Parathyroid adenoma (tissue), 2 donors: ENCODE data around the gene C17orf113.

Experiments
- H2AFZ ChIP-seq: fragments of 300-600 bp; sonication (generic); one replicate; pipeline ENCODE4 v1.7.0; 2017; ENCODE audit warnings: antibody characterized with exemption, mild to moderate bottlenecking
- H3K27ac ChIP-seq: fragments of 300-600 bp; sonication (generic); one replicate; pipeline ENCODE4 v1.7.0; 2017
- H3K27me3 ChIP-seq: fragments of 300-600 bp; sonication (generic); one replicate; pipeline ENCODE4 v1.7.0; 2017; ENCODE audit warnings: low read length; ENCODE audit not compliant: control insufficient read depth, insufficient read depth
- H3K36me3 ChIP-seq: fragments of 300-600 bp; sonication (generic); one replicate; pipeline ENCODE4 v1.7.0; 2017; ENCODE audit warnings: low read length; ENCODE audit not compliant: control insufficient read depth, insufficient read depth
- H3K4me1 ChIP-seq: fragments of 300-600 bp; sonication (generic); one replicate; pipeline ENCODE4 v1.7.0; 2017; ENCODE audit warnings: control low read depth
- H3K4me2 ChIP-seq: fragments of 300-600 bp; sonication (generic); one replicate; pipeline ENCODE4 v1.7.0; 2017; ENCODE audit warnings: low read length
- H3K4me3 ChIP-seq: fragments of 300-600 bp; sonication (generic); one replicate; pipeline ENCODE4 v1.7.0; 2017; ENCODE audit warnings: low read depth, low read length
- H3K79me2 ChIP-seq: fragments of 300-600 bp; sonication (generic); one replicate; pipeline ENCODE4 v1.7.0; 2017; ENCODE audit warnings: control low read depth
- H3K9ac ChIP-seq: fragments of 300-600 bp; sonication (generic); one replicate; pipeline ENCODE4 v1.7.0; 2017; ENCODE audit warnings: mild to moderate bottlenecking
- H3K9me3 ChIP-seq: fragments of 300-600 bp; sonication (generic); one replicate; pipeline ENCODE4 v1.7.0; 2017; ENCODE audit warnings: low read length; ENCODE audit not compliant: control insufficient read depth
- TF ChIP-seq, protein P1 (sequence below): fragments of 300-600 bp; sonication (generic); IDR thresholded peaks from one replicate; pipeline ENCODE4 v1.7.0; 2017; ENCODE audit warnings: antibody characterized with exemption, mild to moderate bottlenecking
- donor health status: primary hyperparathyroidism.

Gene C17orf113

DNA sequence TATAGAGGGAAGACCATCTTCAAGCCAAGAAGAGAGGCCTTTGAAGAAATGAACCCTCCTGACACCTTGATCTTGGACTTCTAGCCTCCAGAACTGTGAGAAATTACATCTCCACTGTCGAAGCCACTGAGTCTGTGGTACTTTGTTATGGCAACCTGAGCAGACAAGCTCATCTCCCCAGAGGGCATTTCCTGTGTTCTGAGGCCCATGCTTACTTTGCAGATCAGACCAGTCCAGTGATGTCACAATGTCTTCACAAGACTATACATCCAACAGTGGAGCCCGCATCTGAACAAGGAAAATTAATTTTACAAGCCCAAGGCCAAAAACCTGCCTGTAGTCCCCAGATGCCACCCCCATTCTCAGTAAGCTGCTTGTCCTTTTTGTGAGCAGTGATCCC is 14.8 kb upstream of the C17orf113 start:
- no peak overlapping the region for H3K9ac ChIP-seq
- no peak overlapping the region for H2AFZ ChIP-seq
- no peaks in the 10 kb centered on the region for H3K27me3 ChIP-seq
- no peaks in the 10 kb centered on the region for H3K9me3 ChIP-seq
- TF ChIP-seq, protein P1, sequence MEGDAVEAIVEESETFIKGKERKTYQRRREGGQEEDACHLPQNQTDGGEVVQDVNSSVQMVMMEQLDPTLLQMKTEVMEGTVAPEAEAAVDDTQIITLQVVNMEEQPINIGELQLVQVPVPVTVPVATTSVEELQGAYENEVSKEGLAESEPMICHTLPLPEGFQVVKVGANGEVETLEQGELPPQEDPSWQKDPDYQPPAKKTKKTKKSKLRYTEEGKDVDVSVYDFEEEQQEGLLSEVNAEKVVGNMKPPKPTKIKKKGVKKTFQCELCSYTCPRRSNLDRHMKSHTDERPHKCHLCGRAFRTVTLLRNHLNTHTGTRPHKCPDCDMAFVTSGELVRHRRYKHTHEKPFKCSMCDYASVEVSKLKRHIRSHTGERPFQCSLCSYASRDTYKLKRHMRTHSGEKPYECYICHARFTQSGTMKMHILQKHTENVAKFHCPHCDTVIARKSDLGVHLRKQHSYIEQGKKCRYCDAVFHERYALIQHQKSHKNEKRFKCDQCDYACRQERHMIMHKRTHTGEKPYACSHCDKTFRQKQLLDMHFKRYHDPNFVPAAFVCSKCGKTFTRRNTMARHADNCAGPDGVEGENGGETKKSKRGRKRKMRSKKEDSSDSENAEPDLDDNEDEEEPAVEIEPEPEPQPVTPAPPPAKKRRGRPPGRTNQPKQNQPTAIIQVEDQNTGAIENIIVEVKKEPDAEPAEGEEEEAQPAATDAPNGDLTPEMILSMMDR: no peak
- no peaks in the 10 kb centered on the region for H3K79me2 ChIP-seq
- H3K4me3 ChIP-seq: no peak overlapping the region
- H3K4me2 ChIP-seq: no peak overlapping the region
- no peak overlapping the region for H3K27ac ChIP-seq
- no peaks in the 10 kb centered on the region for H3K36me3 ChIP-seq
- H3K4me1 ChIP-seq: no peaks in the 10 kb centered on the region

DNA sequence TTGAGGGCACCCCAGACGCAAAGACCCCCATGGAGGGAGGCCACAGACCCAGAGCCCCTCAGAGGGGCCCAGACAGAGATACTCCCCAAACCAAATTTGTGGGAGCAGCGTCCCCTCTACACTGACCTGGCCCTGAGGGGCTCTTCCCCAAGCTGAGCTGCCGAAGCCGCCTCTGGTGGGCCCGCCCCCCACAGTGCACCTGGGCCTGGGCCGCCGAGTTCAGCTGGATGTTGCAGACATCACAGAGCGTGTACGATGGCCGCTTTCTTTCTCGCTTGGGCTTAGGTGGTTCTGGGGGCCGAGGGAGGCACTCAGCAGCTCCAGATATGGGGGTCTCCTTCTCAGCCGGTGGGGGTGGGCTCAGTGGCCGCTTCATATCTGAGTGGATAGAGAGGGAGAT is 12.3 kb upstream of the C17orf113 start:
- no peak overlapping the region for H3K4me2 ChIP-seq
- no peak overlapping the region for H2AFZ ChIP-seq
- no peaks in the 10 kb centered on the region for H3K4me1 ChIP-seq
- H3K27ac ChIP-seq: no peak overlapping the region
- H3K9ac ChIP-seq: no peak overlapping the region
- TF ChIP-seq, protein P1: no peak
- H3K9me3 ChIP-seq: no peaks in the 10 kb centered on the region
- H3K4me3 ChIP-seq: no peak overlapping the region
- no peaks in the 10 kb centered on the region for H3K79me2 ChIP-seq
- H3K27me3 ChIP-seq: no peaks in the 10 kb centered on the region
- no peaks in the 10 kb centered on the region for H3K36me3 ChIP-seq

DNA sequence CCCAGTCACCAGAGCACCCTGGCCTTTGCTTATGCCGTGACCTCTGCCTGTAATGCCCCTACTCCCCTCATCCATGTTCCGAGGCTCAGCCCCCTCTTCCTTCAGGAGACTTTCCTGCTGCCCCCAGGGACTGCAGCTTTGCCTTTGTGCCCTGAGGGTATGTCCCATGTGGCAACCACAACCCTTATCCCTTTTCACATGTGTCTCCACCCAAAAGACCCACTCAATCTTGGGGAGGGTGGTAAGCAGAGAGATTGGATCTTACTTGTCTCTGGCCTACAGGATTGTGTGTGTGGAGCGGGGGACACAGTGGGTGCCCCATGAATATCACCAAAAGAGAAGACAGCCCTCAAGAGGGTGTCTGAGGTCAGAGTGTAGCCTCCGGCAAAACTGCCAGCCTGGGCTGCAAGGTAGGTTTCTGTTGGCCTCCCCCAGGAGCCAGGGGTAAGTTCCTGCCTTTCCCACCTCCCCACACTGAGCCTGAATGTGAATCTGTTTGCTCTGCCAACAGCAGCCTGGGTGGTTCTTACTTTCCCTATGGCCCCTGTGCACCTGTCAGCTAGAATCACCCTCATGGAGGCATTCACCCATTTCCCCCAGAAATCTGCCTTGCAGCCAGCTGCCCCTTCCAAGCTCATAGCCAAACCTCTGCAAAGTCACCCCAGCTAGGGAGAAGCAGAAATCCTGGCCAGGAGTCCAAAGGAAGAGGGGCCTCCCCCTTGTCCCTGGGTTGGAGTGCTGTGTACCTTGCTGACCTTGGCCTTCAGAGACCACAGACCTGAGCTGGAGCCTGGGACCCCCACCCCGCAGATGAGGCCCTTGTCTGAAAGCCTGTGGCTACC is 11.5 kb upstream of the C17orf113 start:
- Histone ChIP-seq H3K27ac (no peak overlapping the region), H3K36me3 (no peaks in the 10 kb centered on the region), H3K4me1 (no peaks in the 10 kb centered on the region), H3K4me3 (no peak overlapping the region), H3K27me3 (no peaks in the 10 kb centered on the region), H2AFZ (no peak overlapping the region), H3K9ac (no peak overlapping the region), H3K9me3 (no peaks in the 10 kb centered on the region), H3K79me2 (no peaks in the 10 kb centered on the region), H3K4me2 (no peak overlapping the region)
- TF ChIP-seq, protein P1: no peak

DNA sequence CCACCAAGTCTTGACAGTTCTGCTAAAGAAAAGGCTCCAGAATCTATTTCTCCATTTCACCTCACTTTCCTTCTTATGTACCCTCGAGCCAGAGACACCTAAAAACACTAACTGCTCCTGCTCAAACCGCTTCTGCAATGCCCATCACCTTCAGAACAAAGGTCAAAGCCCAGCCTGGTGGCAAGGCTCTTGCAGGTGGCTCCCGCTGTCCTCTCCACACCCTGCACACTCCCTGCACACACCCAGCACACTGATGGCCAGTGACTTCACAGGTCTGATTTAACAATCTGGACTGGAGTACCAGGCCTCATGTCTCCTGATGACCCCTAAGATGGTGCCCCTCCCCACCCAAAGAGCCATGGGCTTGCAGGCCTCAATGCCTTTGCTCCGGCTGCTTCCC is 9.8 kb upstream of the C17orf113 start:
- H3K79me2 ChIP-seq: no peaks in the 10 kb centered on the region
- no peaks in the 10 kb centered on the region for H3K27me3 ChIP-seq
- TF ChIP-seq, protein P1: no peak
- no peak overlapping the region for H3K27ac ChIP-seq
- H3K4me1 ChIP-seq: no peaks in the 10 kb centered on the region
- no peak overlapping the region for H3K9ac ChIP-seq
- no peak overlapping the region for H3K4me3 ChIP-seq
- H3K9me3 ChIP-seq: no peaks in the 10 kb centered on the region
- no peaks in the 10 kb centered on the region for H3K36me3 ChIP-seq
- no peak overlapping the region for H2AFZ ChIP-seq
- H3K4me2 ChIP-seq: no peak overlapping the region

DNA sequence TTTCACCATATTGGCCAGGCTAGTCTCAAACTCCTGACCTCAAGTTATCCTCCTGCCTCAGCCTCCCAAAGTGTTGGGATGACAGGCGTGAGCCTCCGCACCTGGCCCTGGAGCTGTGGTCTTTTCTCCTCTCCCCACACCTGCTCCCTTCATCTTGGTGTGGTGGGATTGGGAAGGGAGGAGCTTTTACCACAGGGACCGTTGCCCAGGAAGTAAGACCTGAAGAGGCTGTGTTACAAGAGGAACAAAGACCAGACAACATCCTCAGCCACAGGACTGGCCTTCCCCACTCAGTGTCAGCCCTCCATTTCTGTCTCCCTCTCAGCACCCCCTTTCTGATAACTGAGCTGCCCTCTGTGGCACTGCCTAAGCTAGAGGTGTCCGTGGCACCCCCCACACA is 9.4 kb upstream of the C17orf113 start:
- no peak overlapping the region for H3K4me2 ChIP-seq
- no peak overlapping the region for H3K27ac ChIP-seq
- no peak overlapping the region for H2AFZ ChIP-seq
- TF ChIP-seq, protein P1: no peak
- no peaks in the 10 kb centered on the region for H3K9me3 ChIP-seq
- no peak overlapping the region for H3K9ac ChIP-seq
- no peaks in the 10 kb centered on the region for H3K27me3 ChIP-seq
- H3K36me3 ChIP-seq: no peaks in the 10 kb centered on the region
- no peak overlapping the region for H3K4me3 ChIP-seq
- no peaks in the 10 kb centered on the region for H3K4me1 ChIP-seq
- no peaks in the 10 kb centered on the region for H3K79me2 ChIP-seq
